GM21786 (cell line): Measurements from ENCODE around the gene PPP2R5E.

Source experiments
- ATAC-seq: cut with Tn5 transposase; IDR thresholded peaks from one replicate; pipeline ENCODE4 v1.9.1; 2021; ENCODE audit not compliant: unreplicated experiment

PPP2R5E gene

GRCh38 chr14:63435838-63436237 lies 107.3 kb downstream of the PPP2R5E start:
- no peak for ATAC-seq

- no peak for ATAC-seq
Observed at GRCh38 chr14:63435204-63435603, 108.0 kb downstream of the PPP2R5E start.

- ATAC-seq = no peak
Observed at GRCh38 chr14:63432888-63433552, 110.2 kb downstream of the PPP2R5E start.

- no peak for ATAC-seq
Observed at GRCh38 chr14:63432228-63432627, 110.9 kb downstream of the PPP2R5E start.

GRCh38 chr14:63431466-63431865 lies 111.7 kb downstream of the PPP2R5E start:
- no peak for ATAC-seq

- ATAC-seq = no peak
Observed at GRCh38 chr14:63428486-63428885, 114.7 kb downstream of the PPP2R5E start.

- no peak for ATAC-seq
Observed at GRCh38 chr14:63426838-63427352, 116.3 kb downstream of the PPP2R5E start.

GRCh38 chr14:63423889-63424288 lies 119.3 kb downstream of the PPP2R5E start:
- no peak for ATAC-seq

- no peak for ATAC-seq
Observed at GRCh38 chr14:63423381-63423780, 119.8 kb downstream of the PPP2R5E start.

- ATAC-seq = no peak
Observed at GRCh38 chr14:63421919-63422318, 121.3 kb downstream of the PPP2R5E start.

- ATAC-seq = no peak
Observed at GRCh38 chr14:63421226-63421625, 122.0 kb downstream of the PPP2R5E start.

GRCh38 chr14:63418020-63418419 lies 125.2 kb downstream of the PPP2R5E start:
- ATAC-seq = no peak

- no peak for ATAC-seq
Observed at GRCh38 chr14:63413009-63413408, 130.2 kb downstream of the PPP2R5E start.

GRCh38 chr14:63406333-63406732 lies 136.8 kb downstream of the PPP2R5E start:
- no peak for ATAC-seq

- ATAC-seq = no peak
Observed at GRCh38 chr14:63405715-63406114, 137.5 kb downstream of the PPP2R5E start.

- ATAC-seq = no peak
Observed at GRCh38 chr14:63404906-63405305, 138.3 kb downstream of the PPP2R5E start.

GRCh38 chr14:63401646-63402045 lies 141.5 kb downstream of the PPP2R5E start:
- no peak for ATAC-seq

- ATAC-seq = no peak
Observed at GRCh38 chr14:63398952-63399351, 144.2 kb downstream of the PPP2R5E start.

- no peak for ATAC-seq
Observed at GRCh38 chr14:63394841-63395240, 148.3 kb downstream of the PPP2R5E start.

GRCh38 chr14:63394432-63394831 lies 148.7 kb downstream of the PPP2R5E start:
- ATAC-seq = no peak

GRCh38 chr14:63393012-63393411 lies 150.2 kb downstream of the PPP2R5E start:
- no peak for ATAC-seq

- no peak for ATAC-seq
Observed at GRCh38 chr14:63392236-63392635, 150.9 kb downstream of the PPP2R5E start.
